ENCODE measurements around the gene NCOA7. TPM values are rescaled to one million over a fixed set of nuclear protein-coding genes. Genes with fewer than 3 reads are reported as not detected.

The NCOA7 gene
- total and polyA plus RNA-seq, 9 of the 15 experiments (the other 6 are each of a cell fraction or from before 2014, with no cell fraction given), result 5.8 to 14.6 (median 9.3) TPM

- TF ChIP-seq MGA (IDR thresholded peaks at IDR 0.05), result no peak
- peak; percentile 31 for TF ChIP-seq TAF9B (IDR thresholded peaks at IDR 0.05; ENCODE audit: partially characterized antibody)
- TF ChIP-seq TBL1XR1 (IDR thresholded peaks at IDR 0.05; ENCODE audit: low read length in 2 of 2), result 0 out of 4 replicates have a peak, but pooled peaks of 1 of the 2 experiments have one; percentile 30
- TF ChIP-seq TSHZ1 (CRISPR knock-in tag; IDR thresholded peaks at IDR 0.05), result no peak
- 0 out of 2 replicates have a peak, but pooled peaks have one; percentile 31 for TF ChIP-seq ATF7 (IDR thresholded peaks at IDR 0.05)
- TF ChIP-seq RFX1 (IDR thresholded peaks at IDR 0.05), result 0 out of 2 replicates have a peak, but pooled peaks have one; percentile 7
- TF ChIP-seq ZNF431 (CRISPR knock-in tag; IDR thresholded peaks at IDR 0.05), result no peak
- TF ChIP-seq VEZF1 (CRISPR knock-in tag; IDR thresholded peaks at IDR 0.05), result peak; percentile 44
- peak; percentile 69 for TF ChIP-seq TEAD4 (IDR thresholded peaks at IDR 0.05; ENCODE audit: low read length)
- TF ChIP-seq TEAD4 (CRISPR knock-in tag; IDR thresholded peaks at IDR 0.05; ENCODE audit: borderline replicate concordance), result no peak
- TF ChIP-seq TCF3 (CRISPR knock-in tag; IDR thresholded peaks at IDR 0.05), result peak; percentile 77
- peak; percentile 58; the same call in 1 of the 2 replicates for TF ChIP-seq CBFA2T2 (conservative IDR thresholded peaks at IDR 0.05)
Measured at GRCh38 chr6:125954735-125955339, 164.1 kb downstream of the NCOA7 start (continued).
